B cell (primary cell): Measurements from ENCODE around the gene DMC1. TPM values are rescaled to one million over a fixed set of nuclear protein-coding genes. Genes with fewer than 3 reads are reported as not detected.

Experiments
- ATAC-seq: fragments of 200-7000 bp; cut with Tn5 transposase; one replicate; pipeline ENCODE4 v1.10.0; 2021; ENCODE audit warnings: low read depth, mild to moderate bottlenecking, moderate number of reproducible peaks, moderate library complexity
- CTCF ChIA-PET: fragments of 350-600 bp; sonication (Branson Sonifier 250); formaldehyde crosslinking; loops from one replicate; lab custom pipeline; 2021; ENCODE audit warnings: antibody characterized with exemption, inconsistent platforms; lab: Charles Lee
- POLR2A ChIA-PET: fragments of 350-600 bp; sonication (Branson Sonifier 250); formaldehyde crosslinking; loops from one replicate; lab custom pipeline; 2021; ENCODE audit warnings: antibody characterized with exemption; lab: Charles Lee
- DNase-seq: peaks from one replicate; pipeline ENCODE4 v3.0.0; 2013
- H2AFZ ChIP-seq: 2 replicates; pipeline ENCODE4 v1.6.1; 2012; ENCODE audit warnings: mild to moderate bottlenecking, low read depth, low read length; ENCODE audit not compliant: insufficient read depth, poor library complexity, severe bottlenecking
- H3K27ac ChIP-seq, 2 donors: 1 replicate in 1 of 2; 2 replicates in 1 of 2; pipeline ENCODE4 v1.5.1; 2012 to 2013; ENCODE audit warnings: low read length in 2 of 2, mild to moderate bottlenecking in 2 of 2, moderate library complexity in 1 of 2
- H3K27me3 ChIP-seq, 4 experiments: fragments of 200-600 bp in 1 of 4; sonication (generic) in 1 of 4; replicated peaks in 1 of 4; 1 replicate in 2 of 4; 2 replicates in 2 of 4; pipeline versions ENCODE4 v1.6.1 to v1.7.0; 2013 to 2016; ENCODE audit warnings: low read length in 3 of 4, mild to moderate bottlenecking in 2 of 4, mixed read lengths in 1 of 4, moderate library complexity in 1 of 4; ENCODE audit not compliant: insufficient read depth in 4 of 4, control insufficient read depth in 3 of 4; ENCODE audit errors: control extremely low read depth in 1 of 4
- H3K36me3 ChIP-seq, 2 experiments: replicated peaks in 1 of 2; 1 replicate in 1 of 2; 2 replicates in 1 of 2; pipeline versions ENCODE4 v1.6.1 to v1.7.1; 2013; ENCODE audit warnings: low read length in 1 of 2; ENCODE audit not compliant: insufficient read depth in 2 of 2, control insufficient read depth in 1 of 2; ENCODE audit errors: control extremely low read depth in 1 of 2, extremely low read depth in 1 of 2
- H3K4me1 ChIP-seq, 2 donors: fragments of 200-600 bp in 1 of 2; sonication (generic) in 1 of 2; 1 replicate in 1 of 2; 2 replicates in 1 of 2; pipeline versions ENCODE4 v1.5.1 to v1.6.1; 2013 to 2017; ENCODE audit warnings: low read length in 2 of 2; ENCODE audit not compliant: control insufficient read depth in 2 of 2, insufficient read depth in 2 of 2
- H3K4me2 ChIP-seq: replicated peaks from 2 replicates; pipeline ENCODE3; 2012; ENCODE audit warnings: mild to moderate bottlenecking, low read depth, low read length; ENCODE audit not compliant: poor library complexity, severe bottlenecking
- H3K4me3 ChIP-seq, 5 experiments: fragments of 200-600 bp in 1 of 5; sonication (generic) in 1 of 5; 1 replicate in 3 of 5; 2 replicates in 2 of 5; pipeline versions ENCODE4 v1.5.1 to v1.7.0; 2011 to 2016; ENCODE audit warnings: low read length in 4 of 5, mild to moderate bottlenecking in 4 of 5, low read depth in 2 of 5, control low read depth in 1 of 5, moderate library complexity in 1 of 5; ENCODE audit not compliant: insufficient read depth in 1 of 5; ENCODE audit errors: control extremely low read depth in 1 of 5, extremely low read depth in 1 of 5
- H3K79me2 ChIP-seq: fragments of 200-600 bp; sonication (generic); one replicate; pipeline ENCODE4 v1.6.0; 2016; ENCODE audit warnings: low read length; ENCODE audit not compliant: control insufficient read depth, insufficient read depth
- H3K9ac ChIP-seq: fragments of 200-600 bp; sonication (generic); 2 replicates; pipeline ENCODE4 v1.6.1; 2017; ENCODE audit warnings: mild to moderate bottlenecking, low read length, moderate library complexity
- H3K9me3 ChIP-seq, 3 donors: one replicate each; pipeline versions ENCODE4 v1.6.1 to v1.7.1; 2013; ENCODE audit warnings: low read length in 2 of 3; ENCODE audit not compliant: control insufficient read depth in 2 of 3, insufficient read depth in 1 of 3; ENCODE audit errors: control extremely low read depth in 1 of 3
- H4K20me1 ChIP-seq: 2 replicates; pipeline ENCODE4 v1.6.0; 2012; ENCODE audit warnings: mild to moderate bottlenecking, low read length; ENCODE audit not compliant: insufficient read depth, control insufficient read depth, poor library complexity, severe bottlenecking
- H3K27ac Mint-ChIP-seq: one replicate; pipeline ENCODE4 v1.8.0; 2021; ENCODE audit warnings: mixed read lengths
- H3K27me3 Mint-ChIP-seq: one replicate; pipeline ENCODE4 v1.8.0; 2021; ENCODE audit warnings: mixed read lengths
- H3K4me1 Mint-ChIP-seq: one replicate; pipeline ENCODE4 v1.8.0; 2021; ENCODE audit warnings: mixed read lengths
- H3K4me3 Mint-ChIP-seq: one replicate; pipeline ENCODE4 v1.8.0; 2021; ENCODE audit warnings: mixed read lengths
- H3K9me3 Mint-ChIP-seq: one replicate; pipeline ENCODE4 v1.8.0; 2022; ENCODE audit warnings: mixed read lengths; ENCODE audit not compliant: insufficient read depth
- CTCF ChIP-seq: fragments of 200-600 bp; IDR thresholded peaks from one replicate; pipeline ENCODE4 v1.8.0; 2022; ENCODE audit warnings: antibody characterized with exemption, mild to moderate bottlenecking
- EZH2 ChIP-seq: IDR thresholded peaks from 2 replicates; pipeline ENCODE4 v1.6.1; 2012; ENCODE audit warnings: borderline replicate concordance, low read depth, mild to moderate bottlenecking, moderate library complexity, low read length; ENCODE audit not compliant: insufficient read depth, poor library complexity, severe bottlenecking
- WGBS: methylation state at CpG from one replicate; pipeline ENCODE4 v1.1.5; 2013; ENCODE audit warnings: missing lambda C conversion rate; ENCODE audit not compliant: insufficient coverage; 5-methylcytosine and 5-hydroxymethylcytosine counted together
- intact Hi-C: fragments of 100-400 bp; cut with micrococcal nuclease; formaldehyde crosslinking; loops from one replicate; pipeline ENCODE4 v1.10.0; 2022
- polyA plus RNA-seq: library from polyadenylated mRNA; depleted of rRNA; stranded (reverse); fragments of >200 nt; gene quantifications from 2 replicates; pipeline ENCODE4 v1.2.3, GENCODE V29; 2012
- total RNA-seq, 2 donors: library from RNA; stranded (reverse); fragments of 120-200 nt in 1 of 2; gene quantifications; 1 replicate in 1 of 2; 2 replicates in 1 of 2; pipeline versions ENCODE4 v1.2.3 to v1.2.4, GENCODE V29; 2013 to 2022

The DMC1 gene
- total and polyA plus RNA-seq, 2 donors (not counting 1 experiment from before 2014, with no cell fraction given): 0.64 TPM; not detected in 1

GRCh38 chr22:38506118-38506962 is 63.6 kb downstream of the DMC1 start, which contains the start of gene DDX17:
DDX17 (minus strand) TSS chr22:38506311.
- peaks cover 0 to 9% (median 0%) of the 10 kb centered on the region in 3 donors for H3K9me3 ChIP-seq
- peak within 1 kb of the TSS; percentile 98 for H3K27ac ChIP-seq
- ChIA-PET CTCF (interaction anchor here (1.7 kb wide), 1 partner anchor 64 kb away, joined by 5 read pairs; the partner anchor contains the start of gene DMC1), POLR2A (interaction anchor here (1.2 kb wide), 1 partner anchor 17 kb away, joined by 3 read pairs; no protein-coding TSS in a partner anchor)
- H3K9me3 Mint-ChIP-seq: no peaks in the 10 kb centered on the region
- peak within 1 kb of the TSS; percentile 91 for H3K4me2 ChIP-seq
- H3K27ac Mint-ChIP-seq: peak within 1 kb of the TSS; percentile 100
- ATAC-seq (peak; percentile 87), DNase-seq (peak; percentile 99)
- H3K27me3 Mint-ChIP-seq: no peaks in the 10 kb centered on the region
- H3K79me2 ChIP-seq: peaks cover 74% of the 10 kb centered on the region
- TF ChIP-seq EZH2: no peak
- TF ChIP-seq CTCF: no peak
- H3K27me3 ChIP-seq: no peaks in the 10 kb centered on the region
- H3K36me3 ChIP-seq: peaks cover 0 to 29% of the 10 kb centered on the region in 2 experiments
- H4K20me1 ChIP-seq: peaks cover 11% of the 10 kb centered on the region
- peak within 1 kb of the TSS; percentile 99 for H3K9ac ChIP-seq
- under 1% methylated on average over 83 of the region's 83 CpGs for WGBS
- H3K4me3 Mint-ChIP-seq: peak within 1 kb of the TSS; percentile 99
- peaks cover 39 to 40% of the 10 kb centered on the region in 2 donors for H3K4me1 ChIP-seq
- intact Hi-C loops: loop anchor here (1.0 to 10.0 kb wide), 8 partner anchors 64 to 902 kb away; partner anchors contain the start of genes CBY1, CSNK1E, DMC1 and FAM227A
- H3K4me3 ChIP-seq: peak within 1 kb of the TSS; percentile 78 to 99 (median 93)
- H3K4me1 Mint-ChIP-seq: peaks cover 51% of the 10 kb centered on the region
- H2AFZ ChIP-seq: peak within 1 kb of the TSS; percentile 97
